Upper lobe of left lung (tissue), 4 donors: ENCODE data around the gene FAXDC2.

ENCODE experiments used
- CTCF ChIP-seq, 6 experiments: fragments of 450-650 bp in 4 of 6; fragments of 200-600 bp in 2 of 6; sonication (generic) in 2 of 6; IDR thresholded peaks; one replicate each; pipeline ENCODE4 v1.5.1; 2016 to 2019; ENCODE audit warnings: antibody characterized with exemption in 6 of 6
- EP300 ChIP-seq, 4 donors: sonication (generic); formaldehyde crosslinking; IDR thresholded peaks; one replicate each; pipeline ENCODE4 v1.5.1; 2017; ENCODE audit warnings: antibody characterized with exemption in 4 of 4, control low read depth in 2 of 4
- POLR2AphosphoS5 ChIP-seq, 2 donors: sonication (generic); formaldehyde crosslinking; IDR thresholded peaks; one replicate each; pipeline ENCODE4 v1.5.1; 2017; ENCODE audit warnings: antibody characterized with exemption in 2 of 2

GRCh38 chr5:154784856-154785255, 65.5 kb downstream of the FAXDC2 start:
- TF ChIP-seq POLR2AphosphoS5 (IDR thresholded peaks at IDR 0.05) (no peak), CTCF (IDR thresholded peaks at IDR 0.05) (no peak), EP300 (IDR thresholded peaks at IDR 0.05) (no peak)
